ENCODE measurements around the gene ZCWPW1.

Gene ZCWPW1

GRCh38 chr7:100371561-100372171 lies 56.8 kb downstream of the ZCWPW1 start:
- no peak for TF ChIP-seq CTCF (IDR thresholded peaks at IDR 0.05; ENCODE audit: borderline replicate concordance, insufficient read depth, low read depth, low read length)
- H3K4me3 ChIP-seq (ENCODE audit: low read depth, low read length) = no peak overlapping the region

GRCh38 chr7:100370746-100371145 lies 57.8 kb downstream of the ZCWPW1 start:
- TF ChIP-seq CTCF (IDR thresholded peaks at IDR 0.05; ENCODE audit: borderline replicate concordance, insufficient read depth, low read depth, low read length) = no peak
- no peak overlapping the region for H3K4me3 ChIP-seq (ENCODE audit: low read depth, low read length)

- TF ChIP-seq CTCF (IDR thresholded peaks at IDR 0.05; ENCODE audit: borderline replicate concordance, insufficient read depth, low read depth, low read length) = no peak
- H3K4me3 ChIP-seq (ENCODE audit: low read depth, low read length) = no peak overlapping the region
Measured at GRCh38 chr7:100370303-100370702, 58.2 kb downstream of the ZCWPW1 start.

- no peak overlapping the region for H3K4me3 ChIP-seq (ENCODE audit: low read depth, low read length)
- TF ChIP-seq CTCF (IDR thresholded peaks at IDR 0.05; ENCODE audit: borderline replicate concordance, insufficient read depth, low read depth, low read length) = no peak
Measured at GRCh38 chr7:100369105-100369504, 59.4 kb downstream of the ZCWPW1 start.

- no peak for TF ChIP-seq CTCF (IDR thresholded peaks at IDR 0.05; ENCODE audit: borderline replicate concordance, insufficient read depth, low read depth, low read length)
- H3K4me3 ChIP-seq (ENCODE audit: low read depth, low read length) = no peak overlapping the region
Measured at GRCh38 chr7:100367676-100368613, 60.6 kb downstream of the ZCWPW1 start.

- no peak for TF ChIP-seq CTCF (IDR thresholded peaks at IDR 0.05; ENCODE audit: borderline replicate concordance, insufficient read depth, low read depth, low read length)
- H3K4me3 ChIP-seq (ENCODE audit: low read depth, low read length) = no peak overlapping the region
Measured at GRCh38 chr7:100367251-100367620, 61.3 kb downstream of the ZCWPW1 start.

Data from GM12875 (cell line).